Middle frontal gyrus (tissue), 1 donor: ENCODE measurements around the gene DENND6B.

Experiments
- DNase-seq: peaks from one replicate; pipeline ENCODE4 v3.0.0-alpha.2; 2015; ENCODE audit warnings: low spot score; ENCODE audit errors: extremely low spot score

The DENND6B gene

GRCh38 chr22:50304528-50305392 lies 22.1 kb downstream of the DENND6B start:
- no peak for DNase-seq

DNA sequence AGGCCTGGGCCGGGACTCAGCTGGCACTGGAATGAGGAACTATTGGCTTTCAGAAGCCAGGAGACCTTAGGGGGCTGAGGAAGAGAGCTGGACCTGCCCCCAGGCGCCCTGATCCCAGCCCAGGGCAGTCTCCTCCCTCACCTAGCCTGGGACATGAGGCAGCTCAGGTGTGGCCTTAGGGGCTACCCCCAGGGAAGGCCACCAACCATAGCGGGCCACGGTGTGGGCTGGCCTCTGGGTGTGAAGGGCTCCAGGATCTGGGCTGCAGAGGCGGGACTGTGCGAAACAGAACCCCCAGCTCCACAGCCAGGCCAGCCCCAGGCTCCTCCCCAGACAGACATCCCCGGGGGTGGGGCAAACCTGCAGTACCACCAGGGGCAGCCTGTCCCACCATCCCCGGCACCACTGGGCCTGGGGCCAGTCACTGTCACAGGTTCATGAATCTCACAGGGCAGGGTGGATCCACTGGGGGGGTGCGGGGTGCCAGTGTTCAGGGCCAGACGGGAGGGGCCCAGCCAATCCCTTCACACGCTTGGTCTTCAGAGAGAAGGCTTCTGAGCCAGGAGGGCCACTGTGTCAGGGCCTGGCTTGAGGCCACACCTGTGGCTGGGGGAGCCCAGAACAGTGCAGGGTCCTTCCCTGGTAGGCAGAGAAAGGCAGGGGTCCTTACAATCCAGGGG lies 22.8 kb downstream of the DENND6B start:
- no peak for DNase-seq

DNA sequence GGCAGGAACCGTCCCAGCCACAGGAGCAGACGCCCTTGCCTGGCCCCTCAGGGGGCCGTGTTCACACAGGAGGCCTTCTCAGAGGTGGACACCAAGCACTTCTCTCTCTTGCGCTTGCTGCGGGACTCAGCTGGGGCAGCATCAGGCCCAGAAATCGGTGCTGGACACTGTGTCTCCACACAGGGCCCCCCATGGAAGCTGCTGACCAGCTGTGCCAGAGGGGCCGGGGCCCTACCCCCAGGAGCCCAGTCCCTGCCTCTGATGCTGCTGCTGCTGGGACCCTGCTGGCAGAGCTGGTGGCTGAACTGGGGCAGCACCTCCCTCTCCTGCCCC lies 23.3 kb downstream of the DENND6B start:
- no peak for DNase-seq

GRCh38 chr22:50302564-50302963 lies 24.2 kb downstream of the DENND6B start:
- no peak for DNase-seq

DNA sequence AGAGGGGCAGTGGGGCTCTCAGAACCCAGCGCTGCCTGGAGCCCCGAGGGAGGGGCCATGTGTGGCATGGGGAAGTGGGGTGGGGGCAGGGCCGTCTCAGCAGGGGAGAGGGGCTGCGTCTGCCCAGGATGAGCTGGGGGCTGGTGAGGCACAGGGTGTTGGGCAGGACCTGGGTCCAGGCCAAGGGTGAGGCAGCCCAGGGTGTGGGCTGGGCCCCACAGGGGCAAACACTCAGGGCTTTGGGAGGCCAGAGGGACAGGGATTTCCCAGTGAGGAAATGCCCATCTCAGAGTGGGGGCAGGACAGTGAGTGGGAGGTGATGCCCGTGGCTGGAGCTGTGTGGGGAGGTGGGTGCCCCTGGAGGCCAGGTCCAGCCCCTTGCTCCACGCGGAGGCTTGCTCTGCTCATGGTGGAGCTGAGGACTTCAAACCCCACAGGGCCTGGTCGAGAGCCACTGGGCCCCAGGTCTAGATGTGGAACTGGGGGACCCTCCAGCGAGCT lies 24.7 kb downstream of the DENND6B start:
- DNase-seq: no peak

GRCh38 chr22:50301581-50301991 lies 25.2 kb downstream of the DENND6B start:
- no peak for DNase-seq

GRCh38 chr22:50300620-50301257 lies 26.1 kb downstream of the DENND6B start:
- DNase-seq: no peak

DNA sequence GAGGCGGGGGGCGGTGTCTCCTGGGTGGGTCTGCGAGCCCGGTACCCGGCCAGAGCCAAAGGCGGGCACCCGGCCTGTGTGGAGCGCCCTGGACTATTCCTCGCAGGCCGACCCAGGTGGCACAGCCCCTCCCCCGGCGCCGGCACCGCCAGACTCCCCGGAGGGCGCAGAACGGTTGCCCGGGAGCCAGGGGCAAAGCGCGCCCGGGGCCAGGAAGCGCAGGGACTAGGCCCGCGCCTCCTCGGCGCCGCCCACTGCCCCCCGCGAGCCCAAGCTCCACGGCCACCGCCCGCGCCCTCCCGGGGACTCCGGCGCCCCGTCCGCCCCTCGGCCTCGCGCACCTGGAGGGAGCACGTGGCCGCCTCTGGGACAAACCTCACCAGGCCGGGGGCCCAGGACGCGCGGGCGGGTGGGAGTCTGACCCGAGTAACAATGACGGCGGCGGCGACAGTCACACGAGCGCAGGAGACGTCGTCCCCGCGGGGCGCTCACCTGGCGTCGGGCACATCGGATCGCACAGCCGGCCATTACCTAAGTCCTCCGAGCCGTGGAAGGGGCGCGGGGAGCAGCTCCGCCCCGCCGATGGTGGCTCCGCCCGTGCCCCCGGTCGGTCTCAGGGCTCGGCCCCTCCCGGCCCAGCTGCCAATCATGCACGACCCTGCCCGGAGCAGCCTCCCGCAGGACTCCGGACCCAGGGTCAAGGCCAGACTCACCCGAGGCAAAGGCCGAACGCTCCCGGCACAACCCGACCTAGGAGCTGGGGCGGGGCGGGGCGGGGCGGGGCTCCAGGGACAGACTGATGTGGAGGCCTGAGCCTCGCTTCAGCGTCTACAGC lies 26.8 kb downstream of the DENND6B start:
- DNase-seq: no peak

- DNase-seq: no peak
Observed at GRCh38 chr22:50298937-50299784, 27.7 kb downstream of the DENND6B start.

- DNase-seq: no peak
Observed at GRCh38 chr22:50298266-50298637, 28.6 kb downstream of the DENND6B start.

DNA sequence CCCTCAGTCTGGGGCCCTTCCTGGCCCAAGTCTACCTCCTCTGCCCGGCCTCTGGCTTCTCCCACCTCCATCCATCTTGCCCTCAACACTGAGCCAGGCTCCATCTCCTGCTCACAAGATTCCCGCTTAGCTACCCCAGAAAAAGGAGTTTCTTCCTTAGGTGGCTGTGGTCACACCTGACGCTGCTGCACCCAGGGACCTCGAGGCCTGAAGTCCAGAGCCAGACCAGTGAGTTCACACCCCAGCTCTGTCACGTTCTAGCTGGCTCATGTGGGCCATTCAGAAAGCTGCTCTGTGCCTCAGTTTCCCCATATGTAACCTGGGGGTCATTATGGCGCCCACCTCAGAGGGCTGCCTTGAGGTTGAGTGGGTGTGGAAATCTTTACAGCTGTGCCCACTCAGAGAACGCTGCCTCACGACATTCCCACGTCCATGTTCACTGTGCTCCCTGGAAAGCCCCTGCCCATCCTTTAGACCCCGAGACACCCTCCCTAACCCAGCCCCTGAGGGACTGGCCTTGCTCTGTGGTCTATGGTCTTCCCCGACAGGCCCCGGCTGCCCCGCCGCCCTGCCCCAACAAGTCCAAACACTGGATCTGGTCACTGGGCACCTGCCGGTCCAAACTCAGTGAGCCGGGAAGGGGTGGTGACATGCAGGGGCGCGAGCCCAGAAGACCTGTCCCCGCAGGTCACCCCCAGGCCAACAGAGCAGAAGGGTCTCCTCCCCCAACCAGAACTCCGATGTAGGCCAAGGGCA lies 29.1 kb downstream of the DENND6B start:
- DNase-seq: no peak

DNA sequence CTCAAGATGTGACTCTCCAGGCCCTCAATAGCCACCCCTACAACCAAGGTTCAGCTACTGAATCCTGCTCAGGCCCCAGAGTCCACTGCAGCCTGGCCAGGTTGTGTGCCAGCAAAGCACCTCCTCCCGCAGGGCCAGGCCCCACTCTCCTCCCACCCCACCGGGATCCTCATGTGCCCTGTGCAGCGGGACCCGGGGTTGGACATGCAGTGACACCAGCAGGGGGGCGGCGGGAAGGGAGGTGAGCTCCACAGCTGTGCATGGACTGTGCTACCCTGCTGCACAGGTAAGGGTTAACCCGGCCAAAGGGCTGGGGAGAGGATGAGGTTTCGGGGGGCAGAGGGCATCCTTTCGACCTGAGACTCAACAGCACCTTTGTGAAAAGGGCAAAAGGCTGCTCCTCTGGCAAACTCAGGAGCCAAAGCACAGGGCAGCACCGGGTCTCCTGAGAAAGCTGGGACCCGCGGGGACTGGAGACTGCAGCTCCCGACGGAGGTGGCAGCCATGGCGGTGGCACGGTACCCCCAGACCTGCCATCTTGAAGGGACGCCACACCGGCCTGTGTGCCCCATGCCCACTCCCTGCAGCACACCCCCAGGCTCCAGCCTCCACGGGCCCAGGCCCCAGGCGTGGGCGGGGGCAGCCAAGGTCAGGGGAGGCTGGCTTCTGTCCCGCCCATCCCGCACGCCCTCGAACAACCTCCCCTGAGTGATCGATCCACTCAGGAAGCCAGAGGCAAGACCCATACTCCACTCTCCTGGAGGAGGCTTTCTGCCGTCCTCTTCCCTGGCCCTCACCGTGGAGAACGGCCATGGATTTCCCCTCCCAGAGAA lies 29.9 kb downstream of the DENND6B start:
- no peak for DNase-seq

- DNase-seq: no peak
Observed at GRCh38 chr22:50294319-50294656, 32.5 kb downstream of the DENND6B start.

DNA sequence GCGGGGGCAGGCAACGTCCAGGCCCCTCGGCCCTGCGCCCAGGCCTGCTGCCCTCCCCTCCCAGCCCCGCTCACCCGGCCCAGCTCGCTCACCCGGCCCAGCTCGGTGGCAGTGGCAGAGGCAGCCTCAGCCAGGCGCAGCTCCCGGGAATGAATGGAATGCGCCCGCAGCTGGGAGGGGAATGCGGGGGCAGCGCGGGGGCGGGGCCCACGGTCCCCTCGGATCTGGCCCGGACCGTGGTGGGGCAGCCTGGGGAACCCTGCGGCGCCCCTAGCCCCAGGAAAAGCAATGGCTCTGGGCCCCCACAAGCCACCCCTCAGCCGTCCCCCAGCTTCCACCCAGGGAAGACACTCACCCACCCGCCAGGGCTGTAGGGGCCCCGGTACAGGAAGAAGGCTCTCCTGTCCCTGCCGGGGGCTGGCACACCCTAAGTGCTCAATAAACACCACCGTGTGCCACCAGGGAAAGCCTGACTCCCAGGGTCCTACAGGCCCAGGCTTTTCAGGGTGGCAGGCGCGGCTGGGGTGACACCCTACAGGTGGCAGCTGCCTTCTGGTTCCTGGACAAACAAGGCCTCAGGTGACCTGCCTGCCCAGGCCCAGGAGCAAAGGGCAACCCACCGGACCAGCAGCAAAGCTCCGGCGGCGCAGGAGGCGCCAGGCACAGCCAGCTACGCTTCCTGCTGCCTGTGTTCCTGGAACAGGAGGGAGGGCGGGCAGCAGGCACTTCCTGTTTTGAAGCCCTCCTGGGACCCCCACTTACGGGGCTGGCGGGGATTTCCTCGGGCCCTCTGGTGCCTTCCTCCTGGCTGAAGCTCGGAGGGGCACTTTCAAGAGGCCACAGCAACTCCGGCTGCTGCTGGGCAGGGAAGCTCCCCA lies 33.1 kb downstream of the DENND6B start:
- no peak for DNase-seq

GRCh38 chr22:50292643-50293440 lies 34.0 kb downstream of the DENND6B start:
- DNase-seq: no peak

DNA sequence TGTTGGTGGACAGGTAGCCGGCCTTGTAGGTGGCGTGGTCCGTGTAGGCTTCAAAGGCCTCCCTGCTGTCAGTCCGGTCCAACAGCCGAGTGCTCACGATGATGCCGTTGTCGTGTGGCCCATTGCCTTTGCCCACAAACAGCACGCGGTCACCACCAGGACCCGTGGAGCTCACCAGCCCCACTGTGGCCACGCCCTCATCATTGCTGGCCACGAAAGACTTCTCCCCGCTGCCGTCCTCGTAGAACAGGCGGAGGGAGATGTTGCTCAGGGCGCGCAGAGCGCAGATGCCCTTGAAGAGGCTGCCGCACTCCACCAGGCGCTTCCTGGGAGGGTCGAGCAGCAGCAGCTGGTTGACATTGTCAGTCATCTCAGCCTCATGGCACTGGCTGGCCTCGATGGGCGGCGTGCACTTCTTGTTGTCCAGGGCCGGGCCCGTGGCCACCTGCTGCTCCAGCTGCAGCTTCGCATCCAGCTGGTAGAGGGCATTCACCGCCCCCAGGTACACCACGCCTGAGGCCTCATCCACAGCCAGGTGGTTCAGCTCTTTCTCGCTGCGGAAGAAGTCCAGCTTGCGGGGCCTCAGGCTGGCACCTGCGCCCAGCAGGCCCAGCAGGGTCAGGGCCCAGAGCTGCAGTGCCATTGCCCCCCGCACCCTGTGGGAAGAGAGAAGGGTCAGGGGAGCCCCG lies 36.7 kb downstream of the DENND6B start:
- no peak for DNase-seq
